HEK293 (cell line): ENCODE measurements around the gene CAV2.

Experiments used
- MYNN ChIP-seq: fragments of 450-650 bp; formaldehyde crosslinking; IDR thresholded peaks from 2 replicates; pipeline ENCODE4 v1.5.1; 2016; ENCODE audit warnings: missing biosample characterization, missing genetic modification characterization, borderline replicate concordance
- YY1 ChIP-seq: fragments of 450-650 bp; formaldehyde crosslinking; IDR thresholded peaks from 2 replicates; pipeline ENCODE4 v1.5.1; 2018; ENCODE audit warnings: missing biosample characterization, missing genetic modification characterization
- ZBTB21 ChIP-seq: fragments of 450-650 bp; formaldehyde crosslinking; IDR thresholded peaks from 2 replicates; pipeline ENCODE4 v1.5.1; 2017; ENCODE audit warnings: missing biosample characterization, missing genetic modification characterization
- ZFHX2 ChIP-seq: fragments of 450-650 bp; formaldehyde crosslinking; conservative IDR thresholded peaks from 2 replicates; pipeline ENCODE4 v1.5.1; 2016; ENCODE audit warnings: missing biosample characterization, missing genetic modification characterization
- ZNF311 ChIP-seq: fragments of 450-650 bp; formaldehyde crosslinking; IDR thresholded peaks from 2 replicates; pipeline ENCODE4 v1.5.1; 2017; ENCODE audit warnings: missing biosample characterization, missing genetic modification characterization, borderline replicate concordance
- ZNF354C ChIP-seq: fragments of 450-650 bp; formaldehyde crosslinking; IDR thresholded peaks from 2 replicates; pipeline ENCODE4 v1.5.1; 2016; ENCODE audit warnings: missing biosample characterization, missing genetic modification characterization, low read depth, borderline replicate concordance
- ZNF768 ChIP-seq: fragments of 450-650 bp; formaldehyde crosslinking; IDR thresholded peaks from 2 replicates; pipeline ENCODE4 v1.5.1; 2018; ENCODE audit warnings: missing biosample characterization, mild to moderate bottlenecking, missing genetic modification characterization
- TF ChIP-seq, protein P1 (sequence below): fragments of 450-650 bp; formaldehyde crosslinking; IDR thresholded peaks from 2 replicates; pipeline ENCODE4 v1.5.1; 2016; ENCODE audit warnings: missing biosample characterization, missing genetic modification characterization
- TF ChIP-seq, protein P2 (sequence below): fragments of 450-650 bp; formaldehyde crosslinking; IDR thresholded peaks from 2 replicates; pipeline ENCODE4 v1.5.1; 2016; ENCODE audit warnings: missing biosample characterization, missing genetic modification characterization
- TF ChIP-seq, protein P3 (sequence below): fragments of 450-650 bp; formaldehyde crosslinking; IDR thresholded peaks from 2 replicates; pipeline ENCODE4 v1.5.1; 2016; ENCODE audit warnings: missing biosample characterization, missing genetic modification characterization
- TF ChIP-seq, protein P4 (sequence below): fragments of 450-650 bp; formaldehyde crosslinking; conservative IDR thresholded peaks from 2 replicates; pipeline ENCODE4 v1.5.1; 2016; ENCODE audit warnings: low read depth, missing biosample characterization, missing genetic modification characterization
- TF ChIP-seq, protein P5 (sequence below): fragments of 450-650 bp; formaldehyde crosslinking; IDR thresholded peaks from 2 replicates; pipeline ENCODE4 v1.5.1; 2016; ENCODE audit warnings: missing biosample characterization, missing genetic modification characterization, low read depth

DNA sequence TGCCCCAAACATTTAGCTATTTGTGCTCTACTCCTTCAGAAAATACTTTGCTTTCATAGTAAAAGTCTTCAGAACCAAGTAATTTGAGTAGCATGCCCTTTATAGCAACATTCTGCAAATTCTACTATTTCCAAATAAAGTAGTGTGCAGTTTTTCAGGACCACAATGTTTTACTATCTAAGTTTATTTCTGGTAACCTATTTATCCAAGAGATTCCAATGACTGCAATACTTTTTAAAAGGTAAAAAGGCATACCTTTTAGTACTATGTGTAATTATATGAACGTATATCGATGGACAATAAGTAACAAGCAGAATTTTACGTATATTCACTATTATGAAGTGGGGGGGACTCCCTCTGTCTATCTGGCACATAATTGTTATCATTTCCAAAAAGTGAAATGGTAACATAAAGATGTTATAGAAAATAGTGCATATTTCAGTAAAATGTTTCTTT, 6.9 kb upstream of the CAV2 start:
- TF ChIP-seq, protein P1, sequence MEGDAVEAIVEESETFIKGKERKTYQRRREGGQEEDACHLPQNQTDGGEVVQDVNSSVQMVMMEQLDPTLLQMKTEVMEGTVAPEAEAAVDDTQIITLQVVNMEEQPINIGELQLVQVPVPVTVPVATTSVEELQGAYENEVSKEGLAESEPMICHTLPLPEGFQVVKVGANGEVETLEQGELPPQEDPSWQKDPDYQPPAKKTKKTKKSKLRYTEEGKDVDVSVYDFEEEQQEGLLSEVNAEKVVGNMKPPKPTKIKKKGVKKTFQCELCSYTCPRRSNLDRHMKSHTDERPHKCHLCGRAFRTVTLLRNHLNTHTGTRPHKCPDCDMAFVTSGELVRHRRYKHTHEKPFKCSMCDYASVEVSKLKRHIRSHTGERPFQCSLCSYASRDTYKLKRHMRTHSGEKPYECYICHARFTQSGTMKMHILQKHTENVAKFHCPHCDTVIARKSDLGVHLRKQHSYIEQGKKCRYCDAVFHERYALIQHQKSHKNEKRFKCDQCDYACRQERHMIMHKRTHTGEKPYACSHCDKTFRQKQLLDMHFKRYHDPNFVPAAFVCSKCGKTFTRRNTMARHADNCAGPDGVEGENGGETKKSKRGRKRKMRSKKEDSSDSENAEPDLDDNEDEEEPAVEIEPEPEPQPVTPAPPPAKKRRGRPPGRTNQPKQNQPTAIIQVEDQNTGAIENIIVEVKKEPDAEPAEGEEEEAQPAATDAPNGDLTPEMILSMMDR (tag by site-specific recombination) = no peak
- TF ChIP-seq ZNF354C = no peak
- TF ChIP-seq, protein P2, sequence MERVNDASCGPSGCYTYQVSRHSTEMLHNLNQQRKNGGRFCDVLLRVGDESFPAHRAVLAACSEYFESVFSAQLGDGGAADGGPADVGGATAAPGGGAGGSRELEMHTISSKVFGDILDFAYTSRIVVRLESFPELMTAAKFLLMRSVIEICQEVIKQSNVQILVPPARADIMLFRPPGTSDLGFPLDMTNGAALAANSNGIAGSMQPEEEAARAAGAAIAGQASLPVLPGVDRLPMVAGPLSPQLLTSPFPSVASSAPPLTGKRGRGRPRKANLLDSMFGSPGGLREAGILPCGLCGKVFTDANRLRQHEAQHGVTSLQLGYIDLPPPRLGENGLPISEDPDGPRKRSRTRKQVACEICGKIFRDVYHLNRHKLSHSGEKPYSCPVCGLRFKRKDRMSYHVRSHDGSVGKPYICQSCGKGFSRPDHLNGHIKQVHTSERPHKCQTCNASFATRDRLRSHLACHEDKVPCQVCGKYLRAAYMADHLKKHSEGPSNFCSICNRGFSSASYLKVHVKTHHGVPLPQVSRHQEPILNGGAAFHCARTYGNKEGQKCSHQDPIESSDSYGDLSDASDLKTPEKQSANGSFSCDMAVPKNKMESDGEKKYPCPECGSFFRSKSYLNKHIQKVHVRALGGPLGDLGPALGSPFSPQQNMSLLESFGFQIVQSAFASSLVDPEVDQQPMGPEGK = no peak
- TF ChIP-seq, protein P3, sequence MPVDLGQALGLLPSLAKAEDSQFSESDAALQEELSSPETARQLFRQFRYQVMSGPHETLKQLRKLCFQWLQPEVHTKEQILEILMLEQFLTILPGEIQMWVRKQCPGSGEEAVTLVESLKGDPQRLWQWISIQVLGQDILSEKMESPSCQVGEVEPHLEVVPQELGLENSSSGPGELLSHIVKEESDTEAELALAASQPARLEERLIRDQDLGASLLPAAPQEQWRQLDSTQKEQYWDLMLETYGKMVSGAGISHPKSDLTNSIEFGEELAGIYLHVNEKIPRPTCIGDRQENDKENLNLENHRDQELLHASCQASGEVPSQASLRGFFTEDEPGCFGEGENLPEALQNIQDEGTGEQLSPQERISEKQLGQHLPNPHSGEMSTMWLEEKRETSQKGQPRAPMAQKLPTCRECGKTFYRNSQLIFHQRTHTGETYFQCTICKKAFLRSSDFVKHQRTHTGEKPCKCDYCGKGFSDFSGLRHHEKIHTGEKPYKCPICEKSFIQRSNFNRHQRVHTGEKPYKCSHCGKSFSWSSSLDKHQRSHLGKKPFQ (tag by site-specific recombination) = no peak
- TF ChIP-seq, protein P4, sequence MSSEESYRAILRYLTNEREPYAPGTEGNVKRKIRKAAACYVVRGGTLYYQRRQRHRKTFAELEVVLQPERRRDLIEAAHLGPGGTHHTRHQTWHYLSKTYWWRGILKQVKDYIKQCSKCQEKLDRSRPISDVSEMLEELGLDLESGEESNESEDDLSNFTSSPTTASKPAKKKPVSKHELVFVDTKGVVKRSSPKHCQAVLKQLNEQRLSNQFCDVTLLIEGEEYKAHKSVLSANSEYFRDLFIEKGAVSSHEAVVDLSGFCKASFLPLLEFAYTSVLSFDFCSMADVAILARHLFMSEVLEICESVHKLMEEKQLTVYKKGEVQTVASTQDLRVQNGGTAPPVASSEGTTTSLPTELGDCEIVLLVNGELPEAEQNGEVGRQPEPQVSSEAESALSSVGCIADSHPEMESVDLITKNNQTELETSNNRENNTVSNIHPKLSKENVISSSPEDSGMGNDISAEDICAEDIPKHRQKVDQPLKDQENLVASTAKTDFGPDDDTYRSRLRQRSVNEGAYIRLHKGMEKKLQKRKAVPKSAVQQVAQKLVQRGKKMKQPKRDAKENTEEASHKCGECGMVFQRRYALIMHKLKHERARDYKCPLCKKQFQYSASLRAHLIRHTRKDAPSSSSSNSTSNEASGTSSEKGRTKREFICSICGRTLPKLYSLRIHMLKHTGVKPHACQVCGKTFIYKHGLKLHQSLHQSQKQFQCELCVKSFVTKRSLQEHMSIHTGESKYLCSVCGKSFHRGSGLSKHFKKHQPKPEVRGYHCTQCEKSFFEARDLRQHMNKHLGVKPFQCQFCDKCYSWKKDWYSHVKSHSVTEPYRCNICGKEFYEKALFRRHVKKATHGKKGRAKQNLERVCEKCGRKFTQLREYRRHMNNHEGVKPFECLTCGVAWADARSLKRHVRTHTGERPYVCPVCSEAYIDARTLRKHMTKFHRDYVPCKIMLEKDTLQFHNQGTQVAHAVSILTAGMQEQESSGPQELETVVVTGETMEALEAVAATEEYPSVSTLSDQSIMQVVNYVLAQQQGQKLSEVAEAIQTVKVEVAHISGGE (tag by site-specific recombination) = no peak
- TF ChIP-seq ZNF311 = no peak
- TF ChIP-seq MYNN = no peak
- no peak for TF ChIP-seq YY1 (tag by site-specific recombination)
- no peak for TF ChIP-seq ZBTB21 (tag by site-specific recombination)
- TF ChIP-seq ZFHX2 (tag by site-specific recombination) = no peak
- TF ChIP-seq, protein P5, sequence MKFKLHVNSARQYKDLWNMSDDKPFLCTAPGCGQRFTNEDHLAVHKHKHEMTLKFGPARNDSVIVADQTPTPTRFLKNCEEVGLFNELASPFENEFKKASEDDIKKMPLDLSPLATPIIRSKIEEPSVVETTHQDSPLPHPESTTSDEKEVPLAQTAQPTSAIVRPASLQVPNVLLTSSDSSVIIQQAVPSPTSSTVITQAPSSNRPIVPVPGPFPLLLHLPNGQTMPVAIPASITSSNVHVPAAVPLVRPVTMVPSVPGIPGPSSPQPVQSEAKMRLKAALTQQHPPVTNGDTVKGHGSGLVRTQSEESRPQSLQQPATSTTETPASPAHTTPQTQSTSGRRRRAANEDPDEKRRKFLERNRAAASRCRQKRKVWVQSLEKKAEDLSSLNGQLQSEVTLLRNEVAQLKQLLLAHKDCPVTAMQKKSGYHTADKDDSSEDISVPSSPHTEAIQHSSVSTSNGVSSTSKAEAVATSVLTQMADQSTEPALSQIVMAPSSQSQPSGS (tag by site-specific recombination) = no peak
- TF ChIP-seq ZNF768 (tag by site-specific recombination) = no peak
